Measurements from ENCODE around the gene CLINT1. TPM values are rescaled to one million over a fixed set of nuclear protein-coding genes. Genes with fewer than 3 reads are reported as not detected.

The CLINT1 gene
- total RNA-seq, 4 donors from 2014 or later, result 109 to 165 (median 152) TPM

- 76 to 88% methylated on average over 6 of the region's 6 CpGs for WGBS, 2 donors
- intact Hi-C loops (cut with DNase I), result no loop called here
Observed at GRCh38 chr5:157862183-157862851, 3.4 kb upstream of the CLINT1 start.

GRCh38 chr5:157860898-157861890 is 2.2 kb upstream of the CLINT1 start:
- DNase-seq, result no peak
- TF ChIP-seq, protein P1, sequence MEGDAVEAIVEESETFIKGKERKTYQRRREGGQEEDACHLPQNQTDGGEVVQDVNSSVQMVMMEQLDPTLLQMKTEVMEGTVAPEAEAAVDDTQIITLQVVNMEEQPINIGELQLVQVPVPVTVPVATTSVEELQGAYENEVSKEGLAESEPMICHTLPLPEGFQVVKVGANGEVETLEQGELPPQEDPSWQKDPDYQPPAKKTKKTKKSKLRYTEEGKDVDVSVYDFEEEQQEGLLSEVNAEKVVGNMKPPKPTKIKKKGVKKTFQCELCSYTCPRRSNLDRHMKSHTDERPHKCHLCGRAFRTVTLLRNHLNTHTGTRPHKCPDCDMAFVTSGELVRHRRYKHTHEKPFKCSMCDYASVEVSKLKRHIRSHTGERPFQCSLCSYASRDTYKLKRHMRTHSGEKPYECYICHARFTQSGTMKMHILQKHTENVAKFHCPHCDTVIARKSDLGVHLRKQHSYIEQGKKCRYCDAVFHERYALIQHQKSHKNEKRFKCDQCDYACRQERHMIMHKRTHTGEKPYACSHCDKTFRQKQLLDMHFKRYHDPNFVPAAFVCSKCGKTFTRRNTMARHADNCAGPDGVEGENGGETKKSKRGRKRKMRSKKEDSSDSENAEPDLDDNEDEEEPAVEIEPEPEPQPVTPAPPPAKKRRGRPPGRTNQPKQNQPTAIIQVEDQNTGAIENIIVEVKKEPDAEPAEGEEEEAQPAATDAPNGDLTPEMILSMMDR (IDR thresholded peaks at IDR 0.05), result no peak
- no peak for TF ChIP-seq POLR2A (IDR thresholded peaks at IDR 0.05)
- Histone ChIP-seq H3K27ac (no peak overlapping the region), H3K27me3 (no peaks in the 10 kb centered on the region), H3K36me3 (no peaks in the 10 kb centered on the region), H3K9me3 (no peaks in the 10 kb centered on the region), H3K4me3 (no peak overlapping the region), H3K4me1 (peaks cover 7 to 29% (median 16%) of the 10 kb centered on the region in 3 donors)
- 64 to 66% methylated on average over 8 of the region's 8 CpGs for WGBS, 2 donors
- intact Hi-C loops (cut with DNase I), result no loop called here

More at GRCh38 chr5:157862183-157862851, 3.4 kb upstream of the CLINT1 start:
- Histone ChIP-seq H3K27ac (no peak overlapping the region), H3K36me3 (no peaks in the 10 kb centered on the region), H3K27me3 (no peaks in the 10 kb centered on the region), H3K4me1 (peaks cover 2 to 18% (median 4%) of the 10 kb centered on the region in 3 donors), H3K4me3 (no peak overlapping the region), H3K9me3 (no peaks in the 10 kb centered on the region)
- no peak for DNase-seq
- TF ChIP-seq, protein P1 (IDR thresholded peaks at IDR 0.05), result no peak
- no peak for TF ChIP-seq POLR2A (IDR thresholded peaks at IDR 0.05)

- DNase-seq, result no peak
- Histone ChIP-seq H3K27me3 (no peaks in the 10 kb centered on the region), H3K4me3 (peak overlapping the region; percentile 90 to 99 (median 94)), H3K27ac (peak overlapping the region; percentile 94 to 98 (median 96)), H3K36me3 (no peaks in the 10 kb centered on the region), H3K9me3 (no peaks in the 10 kb centered on the region), H3K4me1 (peaks cover 7 to 49% (median 26%) of the 10 kb centered on the region in 3 donors)
- intact Hi-C loops (cut with DNase I), result loop anchor here (10.0 kb wide), 1 partner anchor 136 kb away; no protein-coding TSS in a partner anchor
- no peak for TF ChIP-seq POLR2A (IDR thresholded peaks at IDR 0.05)
- TF ChIP-seq, protein P1 (IDR thresholded peaks at IDR 0.05), result no peak
- 39 to 74% methylated on average over 5 to 9 of the region's 10 CpGs for WGBS, 2 donors
Observed at GRCh38 chr5:157859227-157859575, 256 bp upstream of the CLINT1 start.

DNA sequence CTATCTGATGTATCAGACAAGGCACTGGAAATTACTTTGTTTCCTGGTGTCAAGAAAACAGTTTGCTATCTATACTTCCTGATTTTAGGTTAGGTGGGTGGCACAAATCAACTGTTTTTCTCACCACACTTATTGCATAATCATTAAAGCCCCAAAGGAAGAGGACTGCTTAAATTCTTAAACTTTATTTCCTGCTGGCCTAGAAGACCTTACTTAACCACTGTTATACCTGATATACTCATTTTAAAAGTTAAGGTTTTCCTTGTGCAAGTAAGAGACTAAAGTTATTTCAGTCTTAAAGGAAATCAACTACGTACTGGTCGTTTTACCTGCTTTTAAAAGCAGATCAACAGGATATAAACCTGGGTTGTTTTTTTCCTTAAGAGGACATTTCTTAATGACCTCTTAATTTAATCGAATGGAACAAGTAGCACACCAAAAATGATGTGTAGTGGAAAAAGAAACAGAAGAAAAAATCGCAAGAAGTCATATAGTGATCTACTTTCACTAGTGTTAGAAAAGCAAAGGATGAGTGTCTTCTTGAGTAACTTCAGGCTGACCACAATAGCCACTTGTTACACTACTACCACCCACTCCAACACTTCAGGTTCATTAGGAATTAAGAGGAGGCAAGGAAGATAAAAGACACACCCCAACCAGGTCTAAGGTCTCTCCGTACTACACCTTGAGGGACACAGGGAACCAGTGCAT is 974 bp downstream of the CLINT1 start:
- WGBS, 2 donors, result 2 to 3% methylated on average over 5 of the region's 5 CpGs
- DNase-seq, result no peak
- H3K4me1 ChIP-seq, result peaks cover 7 to 62% (median 26%) of the 10 kb centered on the region in 3 donors

More for the DNA sequence above, 974 bp downstream of the CLINT1 start:
- no peak for TF ChIP-seq POLR2A (IDR thresholded peaks at IDR 0.05)
- TF ChIP-seq, protein P1 (IDR thresholded peaks at IDR 0.05), result no peak
- intact Hi-C loops (cut with DNase I), result loop anchor here (10.0 kb wide), 1 partner anchor 137 kb away; no protein-coding TSS in a partner anchor
- Histone ChIP-seq H3K27ac (peak overlapping the region; percentile 94 to 98 (median 96)), H3K4me3 (peak overlapping the region; percentile 90 to 99 (median 94)), H3K9me3 (no peaks in the 10 kb centered on the region), H3K36me3 (no peaks in the 10 kb centered on the region), H3K27me3 (no peaks in the 10 kb centered on the region)
